Left cardiac atrium (tissue), 4 donors: ENCODE data around the gene RP9. TPM values are rescaled to one million over a fixed set of nuclear protein-coding genes. Genes with fewer than 3 reads are reported as not detected.

Experiments used
- ATAC-seq, 2 donors: fragments of 200-7000 bp; cut with Tn5 transposase; one replicate each; pipeline ENCODE4 v1.9.1; 2020; ENCODE audit warnings: mild to moderate bottlenecking in 2 of 2, moderate library complexity in 2 of 2
- DNase-seq: peaks from one replicate; pipeline ENCODE4 v3.0.0-alpha.2; 2020
- intact Hi-C, 2 donors: fragments of 100-400 bp; cut with DNase I; formaldehyde crosslinking; loops; one replicate each; pipeline versions ENCODE4 v1.14.1 to v1.15.1; 2022 to 2023
- total RNA-seq, 2 donors: library from RNA; stranded (reverse); fragmentation: NEBNext Ultra II Directional; extraction: Animal tissue kit (Norgen Biotek cat#: 25700); gene quantifications; one replicate each; pipeline ENCODE4 v1.2.1, GENCODE V29; 2021
- donor health status: DM: no; HTN: yes; CAD: no.
- donor health status: DM: no; HTN: yes; CAD: no; lungs with severe emphysema.
- donor health status: DM: yes; HTN: yes; CAD: no.
- donor health status: Dilated cardiomyopathy.

The RP9 gene
- total RNA-seq, 2 donors from 2014 or later = 15.2 to 16.6 TPM

DNA sequence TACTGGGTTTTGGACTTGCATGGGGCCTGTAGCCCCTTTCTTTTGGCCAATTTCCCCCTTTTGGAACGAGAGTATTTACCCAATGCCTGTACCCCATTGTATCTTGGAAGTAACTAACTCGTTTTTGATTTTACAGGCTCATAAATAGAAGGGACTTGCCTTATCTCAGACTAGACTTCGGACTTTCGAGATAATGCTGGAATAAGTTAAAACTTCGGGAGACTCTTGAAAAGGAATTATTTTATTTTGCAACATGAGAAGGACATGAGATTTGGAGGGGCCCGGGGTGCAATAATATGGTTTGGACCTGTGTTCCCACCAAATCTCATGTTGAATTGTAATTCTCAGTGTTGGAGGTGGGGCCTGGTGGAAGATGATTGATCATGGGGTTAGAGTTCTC lies 38.4 kb downstream of the RP9 start:
- DNase-seq (no peak), ATAC-seq (no peak)
- intact Hi-C loops = no loop called here

DNA sequence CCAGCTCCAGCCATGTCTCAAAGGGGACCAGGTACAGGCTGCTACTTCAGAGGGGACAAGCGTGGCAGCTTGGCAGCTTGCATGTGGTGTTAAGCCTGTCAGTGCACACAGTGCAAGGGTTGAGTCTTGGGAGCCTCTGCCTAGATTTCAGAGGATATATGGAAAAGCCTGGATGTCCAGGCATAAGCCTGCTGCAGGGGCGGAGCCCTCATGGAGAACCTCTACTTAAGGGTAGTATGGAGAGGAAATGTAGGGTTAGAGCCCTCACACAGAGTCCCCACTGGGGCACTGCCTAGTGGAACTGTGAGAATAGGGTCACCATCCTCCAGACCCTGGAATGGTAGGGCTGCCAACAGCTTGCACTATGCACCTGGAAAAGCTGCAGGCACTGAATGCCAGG lies 38.9 kb downstream of the RP9 start:
- intact Hi-C loops = no loop called here
- no peak for DNase-seq
- no peak for ATAC-seq

DNA sequence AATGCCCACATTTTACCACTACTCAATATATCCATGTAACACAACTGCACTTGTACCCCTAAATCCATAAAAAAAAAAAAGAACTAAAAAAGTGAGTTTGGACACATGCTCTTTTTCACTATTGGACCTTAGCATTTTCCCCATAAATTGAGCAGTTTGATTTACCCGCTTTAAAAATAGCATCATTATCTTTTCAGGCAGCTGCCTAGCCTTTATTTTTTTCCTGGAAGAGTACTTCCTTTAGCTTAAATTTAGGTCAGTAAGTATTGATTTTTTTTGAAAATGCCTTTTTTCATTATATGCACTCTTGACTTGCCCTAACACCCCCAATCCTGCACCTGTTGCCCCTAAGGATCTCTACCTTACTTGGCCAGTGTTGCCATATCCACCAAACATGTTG lies 41.3 kb downstream of the RP9 start:
- no peak for DNase-seq
- intact Hi-C loops = loop anchor here in 1 of 2 donors (10.0 kb wide), 1 partner anchor 123 kb away; no protein-coding TSS in a partner anchor
- ATAC-seq = no peak

DNA sequence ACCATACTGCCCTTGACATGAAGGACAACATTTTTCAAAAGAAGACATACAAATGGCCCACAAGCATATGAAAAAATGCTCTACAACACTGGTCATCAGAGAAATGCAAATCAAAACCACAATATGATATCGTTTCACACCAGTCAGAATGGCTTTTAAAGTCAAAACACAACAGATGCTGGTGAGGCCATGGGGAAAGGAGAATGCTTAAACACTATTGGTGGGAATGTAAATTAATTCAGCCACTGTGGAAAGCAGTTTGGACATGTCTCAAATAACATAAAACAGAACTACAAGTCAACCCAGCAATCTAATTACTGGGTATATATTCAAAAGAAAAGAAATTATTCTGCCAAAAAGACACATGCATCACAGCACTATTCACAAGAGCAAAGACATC lies 42.4 kb downstream of the RP9 start:
- DNase-seq = no peak
- no peak for ATAC-seq
- intact Hi-C loops = loop anchor here in 1 of 2 donors (10.0 kb wide), 1 partner anchor 122 kb away; no protein-coding TSS in a partner anchor

DNA sequence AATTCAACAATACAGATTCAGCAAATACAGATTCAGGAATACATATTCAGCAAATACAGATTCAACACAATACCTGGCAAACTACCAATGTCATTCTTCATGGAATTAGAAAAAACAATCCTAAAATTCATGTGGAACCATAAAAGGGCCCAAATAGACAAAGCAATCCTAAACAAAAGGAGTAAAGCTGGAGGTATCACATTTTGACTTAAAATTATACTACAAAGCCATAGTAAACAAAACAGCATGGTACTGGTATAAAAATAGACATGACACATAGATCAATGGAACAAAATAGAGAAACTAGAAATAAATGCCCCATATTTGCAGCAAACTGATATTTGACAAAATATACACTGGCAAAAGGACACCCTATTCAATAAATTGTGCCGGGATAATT lies 43.2 kb downstream of the RP9 start:
- ATAC-seq (no peak), DNase-seq (no peak)
- intact Hi-C loops = loop anchor here in 1 of 2 donors (10.0 kb wide), 1 partner anchor 121 kb away; no protein-coding TSS in a partner anchor

DNA sequence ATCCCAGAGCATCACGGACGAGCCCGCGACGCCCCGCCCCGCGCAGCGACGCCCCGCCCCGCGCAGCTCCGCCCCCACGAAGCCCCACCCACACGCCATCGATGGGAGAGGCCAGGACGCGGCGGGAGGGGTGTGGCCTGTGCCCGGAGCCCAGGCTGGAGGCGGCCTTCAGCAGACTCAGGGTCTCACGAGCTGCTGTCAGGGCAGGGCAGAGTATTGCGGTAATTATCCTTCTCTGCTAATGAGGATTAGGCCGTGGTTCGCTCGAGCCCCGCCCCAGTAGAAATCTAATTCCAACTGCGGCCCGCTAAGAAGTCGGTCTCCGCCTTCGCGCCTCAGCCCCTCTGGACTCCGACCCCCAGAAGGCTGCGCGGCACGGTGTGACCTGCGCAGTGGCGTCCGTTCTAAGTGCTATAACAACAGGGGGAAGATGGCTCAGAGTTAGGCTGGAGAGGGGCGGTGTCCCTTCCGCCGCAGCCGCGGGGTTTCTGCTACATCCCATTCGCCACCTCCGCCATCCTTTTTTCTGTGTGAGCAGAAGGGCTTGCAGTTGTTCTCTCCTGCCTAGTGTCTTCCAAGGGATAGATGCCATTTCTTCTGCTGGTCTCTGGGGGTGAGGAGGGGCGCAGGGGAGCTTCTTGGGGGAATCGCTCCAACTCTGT lies 46.3 kb downstream of the RP9 start:
- intact Hi-C loops = loop anchor here in 1 of 2 donors (10.0 kb wide), 1 partner anchor 118 kb away; no protein-coding TSS in a partner anchor
- DNase-seq (peak; percentile 93), ATAC-seq (peak; percentile 99 to 100)

DNA sequence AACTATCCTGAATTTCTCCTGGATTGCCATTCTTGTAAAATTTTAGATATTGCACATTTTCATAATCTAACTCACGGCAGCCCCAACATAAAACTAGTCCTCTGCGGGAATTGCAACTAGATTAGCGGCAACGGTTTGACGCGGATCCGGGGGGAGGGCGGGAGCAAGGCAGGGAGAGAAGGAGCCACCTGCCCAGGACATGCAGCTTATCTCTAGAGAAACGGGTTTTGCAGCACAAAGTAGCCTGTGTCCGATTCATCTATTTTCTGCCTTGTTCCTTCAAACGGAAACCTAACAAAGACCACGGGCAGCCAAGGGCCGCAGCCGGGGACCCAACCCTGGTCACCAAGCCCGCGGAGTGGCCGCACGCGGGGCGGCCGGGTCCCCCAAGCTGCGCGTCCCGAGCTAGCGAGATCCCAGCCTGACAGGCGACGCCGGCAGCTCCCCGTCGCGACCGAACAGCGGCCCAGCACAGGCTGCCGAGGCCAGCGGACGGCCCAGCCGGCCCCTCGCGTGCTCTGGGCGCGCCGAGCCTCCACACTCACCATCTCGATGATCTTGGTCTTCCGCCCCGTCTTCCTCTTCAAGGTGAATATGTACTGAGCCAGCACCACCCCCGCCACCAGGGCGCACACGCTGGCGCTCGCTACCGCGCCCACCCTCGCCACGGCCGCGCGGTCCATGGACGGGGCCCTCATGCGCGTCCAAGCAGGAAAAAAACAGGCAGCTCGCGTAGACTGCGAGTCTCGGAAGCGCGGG lies 47.0 kb downstream of the RP9 start, which contains the start of gene NT5C3A:
Gene NT5C3A, minus strand, starts transcription at position 754 of the 759 bp plus-strand sequence. Its CDS starts 71 bp downstream, at position 683.
- ATAC-seq = peak; percentile 48 to 63
- peak; percentile 51 for DNase-seq
- intact Hi-C loops = loop anchor here in 1 of 2 donors (10.0 kb wide), 1 partner anchor 117 kb away; no protein-coding TSS in a partner anchor

DNA sequence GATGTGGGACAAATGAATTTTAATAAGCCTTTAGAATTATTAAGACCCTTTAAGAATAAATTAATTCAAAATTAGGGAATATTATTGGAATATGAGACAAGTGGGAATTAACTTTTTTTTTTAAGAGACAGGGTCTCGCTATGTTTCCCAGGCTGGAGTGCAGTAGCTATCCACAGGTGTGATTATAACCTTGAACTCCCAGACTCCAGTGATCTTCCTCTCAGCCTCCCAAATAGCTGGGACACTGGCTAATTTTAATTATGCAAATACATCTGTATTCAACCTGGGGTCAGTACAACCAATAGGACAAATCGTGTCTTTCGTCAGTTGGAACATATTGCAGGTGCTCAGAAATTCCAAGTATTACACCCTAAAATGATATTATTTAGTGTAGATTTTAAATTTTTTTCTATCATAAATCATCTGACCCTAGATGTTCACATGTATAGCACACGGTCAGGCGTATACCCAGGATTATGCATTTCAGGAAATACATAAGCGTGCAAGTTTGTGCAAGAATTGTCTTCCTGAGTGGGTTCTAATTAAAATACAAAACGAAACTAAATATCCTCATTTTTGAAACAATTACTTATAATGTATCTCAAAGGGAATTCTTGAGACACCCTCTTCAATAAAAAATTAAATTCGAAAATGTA lies 47.8 kb downstream of the RP9 start:
- DNase-seq (no peak), ATAC-seq (no peak)
- intact Hi-C loops = loop anchor here in 1 of 2 donors (10.0 kb wide), 1 partner anchor 117 kb away; no protein-coding TSS in a partner anchor

DNA sequence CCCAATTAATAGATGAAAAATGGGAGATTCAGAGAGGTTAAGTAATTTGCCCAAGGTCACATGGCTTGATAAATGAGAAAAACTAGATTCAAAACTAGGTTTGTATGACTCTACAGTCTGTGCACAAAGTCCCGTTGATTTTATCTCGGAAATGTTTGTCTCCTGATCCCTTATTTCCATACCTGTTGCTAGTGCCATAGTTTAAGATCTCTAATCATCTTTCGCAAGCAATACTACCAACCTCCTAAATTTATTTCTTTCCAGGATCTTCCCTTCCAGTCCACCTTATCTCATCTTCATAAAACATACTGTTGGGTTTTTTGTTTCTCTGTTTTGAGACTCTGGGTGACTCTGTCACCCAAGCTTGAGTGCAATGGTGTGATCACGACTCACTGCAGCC lies 49.6 kb downstream of the RP9 start:
- intact Hi-C loops = loop anchor here in 1 of 2 donors (10.0 kb wide), 1 partner anchor 115 kb away; no protein-coding TSS in a partner anchor
- ATAC-seq = no peak
- DNase-seq = no peak

DNA sequence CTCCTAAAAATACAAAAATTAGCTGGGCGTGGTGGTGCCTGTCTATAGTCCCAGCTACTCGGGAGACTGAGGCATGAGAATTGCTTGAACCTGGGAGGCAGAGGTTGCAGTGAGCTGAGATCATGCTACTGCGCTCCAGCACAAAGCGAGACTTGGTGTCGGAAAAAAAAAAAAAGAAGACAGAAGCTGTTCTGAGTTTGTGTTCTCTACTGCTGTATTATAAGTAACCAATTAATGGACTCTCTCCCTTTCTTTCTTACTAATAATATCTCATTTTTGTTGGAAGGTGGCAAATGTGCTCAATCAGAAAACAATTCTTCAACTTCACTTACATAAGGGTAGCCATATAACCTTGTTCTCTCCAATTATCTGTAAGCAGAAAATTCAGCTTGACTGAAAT lies 54.0 kb downstream of the RP9 start:
- ATAC-seq (no peak), DNase-seq (no peak)
- intact Hi-C loops = no loop called here

DNA sequence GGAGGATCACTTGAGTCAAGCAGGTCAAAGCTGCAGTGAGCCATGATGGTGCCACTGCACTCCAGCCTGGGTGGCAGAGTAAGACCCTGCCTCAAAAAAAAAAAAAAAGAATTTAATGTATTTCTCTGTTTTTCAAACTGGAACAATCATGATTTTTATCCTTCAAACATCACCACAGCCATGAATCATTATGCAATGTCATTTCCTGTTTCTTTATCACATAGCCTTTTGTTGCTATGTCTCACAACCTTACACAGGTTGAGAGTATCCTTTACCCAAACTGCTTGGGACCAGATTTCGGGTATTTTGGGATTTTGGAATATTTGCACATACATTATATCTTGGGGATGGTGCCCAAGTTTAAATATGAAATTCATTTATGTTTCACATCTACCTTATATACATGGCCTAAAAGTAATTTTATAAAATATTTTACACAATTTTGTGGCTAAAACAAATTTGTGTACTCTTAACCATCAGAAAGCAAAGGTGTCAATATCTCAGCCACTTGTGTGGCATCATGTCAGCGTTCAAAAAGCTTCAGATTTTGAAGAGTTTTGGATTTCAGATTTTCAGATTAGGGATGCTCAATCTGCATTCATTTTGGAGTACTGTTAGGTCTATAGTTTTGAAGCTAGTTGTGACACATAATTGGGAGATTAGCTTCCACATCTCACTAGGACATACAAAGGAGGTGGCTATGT lies 54.8 kb downstream of the RP9 start:
- DNase-seq (no peak), ATAC-seq (no peak)
- intact Hi-C loops = no loop called here

DNA sequence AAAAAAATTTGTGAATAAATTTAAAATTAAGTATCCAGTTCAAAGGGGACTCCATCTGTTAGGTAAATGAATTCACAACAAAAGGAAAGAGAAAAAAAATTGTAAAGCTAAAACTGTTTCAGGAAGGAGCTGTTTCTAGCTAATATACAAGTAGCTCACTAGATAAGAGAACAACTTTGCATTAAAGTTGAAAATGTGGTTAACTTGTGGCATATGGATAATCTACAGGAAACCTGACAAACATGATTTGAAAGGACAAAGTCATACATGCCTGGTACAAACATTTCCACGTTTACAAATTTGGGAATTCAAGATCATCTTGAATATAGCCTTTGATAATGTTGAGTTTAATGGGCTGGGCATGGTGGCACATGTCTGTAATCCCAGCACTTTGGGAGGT lies 55.5 kb downstream of the RP9 start:
- ATAC-seq = no peak
- intact Hi-C loops = no loop called here

DNA sequence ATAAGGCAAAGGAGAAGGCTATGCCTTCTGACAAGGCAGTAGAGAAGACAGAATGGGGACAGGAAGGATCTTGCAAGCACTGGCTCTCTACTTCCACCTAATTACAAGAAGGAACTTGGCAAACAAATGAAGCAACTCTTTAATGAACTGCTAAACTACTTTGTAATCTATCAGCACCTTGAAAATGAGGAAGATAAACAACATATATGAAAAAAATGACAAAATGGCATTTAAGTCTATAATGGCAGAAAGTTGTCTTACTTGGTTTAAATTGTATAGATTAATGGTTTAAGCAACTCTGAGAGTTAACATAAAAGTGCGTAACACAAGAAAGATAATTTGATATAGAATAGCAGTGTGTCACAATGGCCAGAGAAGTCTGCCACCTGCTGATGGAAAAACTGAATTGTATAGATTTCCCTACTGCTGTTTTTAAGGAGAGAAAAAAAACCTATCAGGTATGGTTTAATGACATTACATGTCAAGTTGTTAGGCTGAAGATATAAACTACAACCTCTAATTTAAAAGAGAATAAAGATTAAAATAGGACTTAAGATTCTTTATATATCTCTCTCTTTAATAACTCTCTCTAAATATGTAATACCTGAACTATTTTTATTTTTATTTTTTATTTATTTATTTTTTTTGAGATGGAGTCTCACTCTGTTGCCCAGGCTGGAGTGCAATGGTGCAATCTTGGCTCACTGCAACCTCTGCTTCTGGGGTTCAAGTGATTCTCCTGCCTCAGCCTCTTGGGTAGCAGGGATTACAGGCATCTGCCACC lies 58.5 kb downstream of the RP9 start:
- peak; percentile 49 to 53 for ATAC-seq
- DNase-seq = no peak
- intact Hi-C loops = no loop called here

More for the DNA sequence above, 55.5 kb downstream of the RP9 start:
- no peak for DNase-seq

DNA sequence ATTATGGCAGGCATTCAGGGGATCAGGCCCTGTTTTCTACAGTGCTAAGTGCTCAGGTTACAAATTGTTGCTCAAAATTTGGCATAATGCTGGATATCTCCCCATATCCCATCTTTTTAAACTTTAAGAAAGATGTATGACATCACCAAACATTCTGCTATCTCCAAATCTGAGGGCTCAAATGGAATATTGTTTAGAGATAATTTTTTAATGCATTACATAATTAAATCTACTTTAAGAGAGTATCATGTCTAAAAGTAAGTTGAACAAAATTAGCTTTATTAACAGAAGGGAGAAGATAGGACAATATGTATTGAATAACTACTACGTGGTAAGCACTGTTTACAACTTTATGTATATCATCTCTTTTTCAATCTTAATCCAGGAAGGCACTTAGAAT lies 60.5 kb downstream of the RP9 start:
- intact Hi-C loops = no loop called here

DNA sequence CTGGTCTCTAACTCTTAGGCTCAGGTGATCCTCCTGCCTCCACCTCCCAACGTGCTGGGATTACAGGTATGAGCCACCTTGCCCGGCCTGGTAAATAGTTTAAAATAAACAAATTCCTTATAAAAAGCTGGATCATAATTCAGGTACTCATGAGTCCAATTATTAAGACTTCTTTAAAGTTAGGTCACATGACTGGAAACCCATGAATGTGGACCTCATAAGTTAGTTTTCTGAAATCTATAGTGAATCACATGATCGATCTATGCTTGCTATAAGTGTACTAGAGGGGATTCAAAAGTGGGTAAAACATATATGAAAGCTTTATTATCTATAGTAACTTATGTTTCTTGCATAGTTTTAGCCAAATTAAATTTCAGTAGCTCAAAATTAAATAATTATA lies 60.9 kb downstream of the RP9 start:
- ATAC-seq = no peak
- intact Hi-C loops = no loop called here
- DNase-seq = no peak

More for the DNA sequence above, 60.5 kb downstream of the RP9 start:
- no peak for DNase-seq
- no peak for ATAC-seq

DNA sequence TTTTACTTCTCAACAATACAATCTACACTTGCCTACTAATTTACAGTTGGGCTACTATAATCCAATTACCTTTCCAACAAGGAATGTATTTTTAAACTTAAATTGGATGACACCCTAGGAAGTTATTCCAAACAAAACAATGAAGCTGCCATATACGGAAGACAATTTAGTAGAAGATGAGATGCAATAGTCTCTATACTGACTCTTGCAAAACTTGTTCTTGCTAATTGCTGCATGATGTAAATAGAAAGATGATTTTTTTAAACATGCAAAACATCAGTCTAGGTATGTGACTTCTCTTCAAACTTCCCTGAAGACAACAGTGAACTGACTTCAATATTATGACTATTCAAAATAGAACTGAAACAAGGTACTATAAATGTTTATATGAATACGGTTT lies 64.2 kb downstream of the RP9 start:
- DNase-seq (no peak), ATAC-seq (peak in 1 of 2 donors; percentile 11)
- intact Hi-C loops = no loop called here
